Brain microvascular endothelial cell (primary cell): ENCODE measurements around the gene ATXN2L.

Experiments used
- DNase-seq: peaks from one replicate; pipeline ENCODE4 v3.0.0-alpha.2; 2020
- H3K27ac ChIP-seq: fragments of 250-450 bp; sonication (Bioruptor Pico); 2 replicates; pipeline ENCODE4 v1.5.1; 2020; ENCODE audit warnings: mild to moderate bottlenecking, moderate library complexity
- H3K27me3 ChIP-seq: fragments of 250-450 bp; sonication (Bioruptor Pico); replicated peaks from 2 replicates; pipeline ENCODE4 v1.5.1; 2020; ENCODE audit warnings: mild to moderate bottlenecking
- H3K36me3 ChIP-seq: fragments of 250-450 bp; sonication (Bioruptor Pico); replicated peaks from 2 replicates; pipeline ENCODE4 v1.5.1; 2020; ENCODE audit warnings: mild to moderate bottlenecking
- H3K4me3 ChIP-seq: 2 replicates; pipeline ENCODE4 v1.5.1; 2011; ENCODE audit warnings: low read depth, mild to moderate bottlenecking, control low read depth, low read length, moderate library complexity
- in situ Hi-C: cut with HindIII; loops from 2 replicates; pipeline ENCODE4 v1.10.0; 2017; ENCODE audit warnings: low sequenced_read_pairs, low pct_ligation_motif_present
- TF ChIP-seq, protein P1 (sequence below): IDR thresholded peaks from 2 replicates; pipeline ENCODE4 v1.5.1; 2011; ENCODE audit warnings: low read depth, mild to moderate bottlenecking, moderate library complexity, low read length, control low read depth, inconsistent platforms; ENCODE audit errors: missing control alignments

ATXN2L gene

DNA sequence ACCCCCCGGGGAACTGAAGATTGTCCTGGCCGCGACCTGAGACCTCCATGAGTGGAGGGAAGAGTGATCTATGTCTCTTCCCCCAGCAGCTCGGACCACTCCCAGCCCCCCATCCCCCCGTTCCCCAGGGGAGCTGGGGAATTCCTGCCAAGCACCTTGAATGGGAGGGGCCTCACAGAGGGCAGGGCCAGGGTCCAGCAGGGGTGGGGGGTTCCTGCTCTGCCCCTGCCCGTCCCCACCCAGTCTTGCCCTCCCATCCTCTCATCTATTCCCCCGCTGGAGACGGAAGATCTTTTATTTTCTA is 13.9 kb downstream of the ATXN2L start:
- TF ChIP-seq, protein P1, sequence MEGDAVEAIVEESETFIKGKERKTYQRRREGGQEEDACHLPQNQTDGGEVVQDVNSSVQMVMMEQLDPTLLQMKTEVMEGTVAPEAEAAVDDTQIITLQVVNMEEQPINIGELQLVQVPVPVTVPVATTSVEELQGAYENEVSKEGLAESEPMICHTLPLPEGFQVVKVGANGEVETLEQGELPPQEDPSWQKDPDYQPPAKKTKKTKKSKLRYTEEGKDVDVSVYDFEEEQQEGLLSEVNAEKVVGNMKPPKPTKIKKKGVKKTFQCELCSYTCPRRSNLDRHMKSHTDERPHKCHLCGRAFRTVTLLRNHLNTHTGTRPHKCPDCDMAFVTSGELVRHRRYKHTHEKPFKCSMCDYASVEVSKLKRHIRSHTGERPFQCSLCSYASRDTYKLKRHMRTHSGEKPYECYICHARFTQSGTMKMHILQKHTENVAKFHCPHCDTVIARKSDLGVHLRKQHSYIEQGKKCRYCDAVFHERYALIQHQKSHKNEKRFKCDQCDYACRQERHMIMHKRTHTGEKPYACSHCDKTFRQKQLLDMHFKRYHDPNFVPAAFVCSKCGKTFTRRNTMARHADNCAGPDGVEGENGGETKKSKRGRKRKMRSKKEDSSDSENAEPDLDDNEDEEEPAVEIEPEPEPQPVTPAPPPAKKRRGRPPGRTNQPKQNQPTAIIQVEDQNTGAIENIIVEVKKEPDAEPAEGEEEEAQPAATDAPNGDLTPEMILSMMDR, result no peak
- H3K27ac ChIP-seq, result no peak overlapping the region
- in situ Hi-C loops, result no loop called here
- DNase-seq, result no peak
- H3K36me3 ChIP-seq, result peaks cover 65% of the 10 kb centered on the region
- H3K27me3 ChIP-seq, result no peaks in the 10 kb centered on the region
- H3K4me3 ChIP-seq, result no peak overlapping the region

- no peaks in the 10 kb centered on the region for H3K27me3 ChIP-seq
- H3K4me3 ChIP-seq, result no peak overlapping the region
- DNase-seq, result no peak
- no peak overlapping the region for H3K27ac ChIP-seq
- in situ Hi-C loops, result no loop called here
- TF ChIP-seq, protein P1, result no peak
- H3K36me3 ChIP-seq, result peaks cover 67% of the 10 kb centered on the region
Measured at GRCh38 chr16:28837672-28838557, 15.1 kb downstream of the ATXN2L start.

DNA sequence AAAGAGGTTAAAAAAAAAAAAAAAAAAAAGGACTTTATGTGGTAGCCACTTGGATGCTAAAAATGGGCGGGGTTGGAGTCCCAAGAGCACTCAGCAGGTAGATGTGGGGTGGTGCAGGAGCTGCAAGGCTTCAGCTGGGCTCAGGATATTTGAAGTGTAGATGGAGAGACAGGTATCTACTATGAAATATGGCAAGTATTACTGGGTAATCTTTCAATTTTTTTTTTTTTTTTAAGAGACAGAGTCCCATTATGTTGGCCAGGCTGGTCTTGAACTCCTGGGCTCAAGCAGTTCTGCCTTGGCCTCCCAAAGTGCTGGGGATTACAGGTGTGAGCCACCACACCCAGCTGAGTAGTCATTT is 15.7 kb downstream of the ATXN2L start:
- Histone ChIP-seq H3K27me3 (no peaks in the 10 kb centered on the region), H3K36me3 (peaks cover 67% of the 10 kb centered on the region), H3K4me3 (no peak overlapping the region), H3K27ac (no peak overlapping the region)
- in situ Hi-C loops, result no loop called here
- TF ChIP-seq, protein P1, result no peak
- no peak for DNase-seq

DNA sequence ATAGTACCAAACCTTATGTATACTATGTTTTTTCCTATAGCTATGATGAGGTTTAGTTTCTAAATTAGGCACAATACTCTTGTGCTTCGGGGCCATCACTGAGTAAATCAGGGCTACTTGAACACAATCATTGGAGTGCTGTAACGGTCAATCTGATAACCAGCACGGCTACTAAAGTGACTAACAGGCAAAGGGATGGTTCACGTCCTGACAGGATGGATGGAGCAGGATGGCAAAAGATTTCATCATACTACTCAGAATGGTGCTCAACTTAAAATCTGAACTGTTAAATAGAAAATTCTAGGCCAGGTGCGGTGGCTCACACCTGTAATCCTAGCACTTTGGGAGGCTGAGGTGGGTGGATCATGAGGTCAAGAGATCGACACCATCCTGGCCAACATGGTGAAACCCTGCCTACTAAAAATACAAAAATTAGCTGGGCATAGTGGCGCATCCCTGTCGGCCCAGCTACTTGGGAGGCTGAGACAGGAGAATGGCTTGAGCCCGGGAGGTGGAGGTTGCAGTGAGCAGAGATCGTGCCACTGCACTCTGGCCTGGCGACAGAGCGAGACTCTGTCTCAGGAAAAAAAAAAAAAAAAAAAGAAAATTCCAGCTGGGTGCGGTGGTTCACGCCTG is 16.3 kb downstream of the ATXN2L start:
- H3K27me3 ChIP-seq, result no peaks in the 10 kb centered on the region
- peaks cover 67% of the 10 kb centered on the region for H3K36me3 ChIP-seq
- no peak overlapping the region for H3K4me3 ChIP-seq
- DNase-seq, result no peak
- in situ Hi-C loops, result no loop called here
- TF ChIP-seq, protein P1, result no peak
- H3K27ac ChIP-seq, result no peak overlapping the region

DNA sequence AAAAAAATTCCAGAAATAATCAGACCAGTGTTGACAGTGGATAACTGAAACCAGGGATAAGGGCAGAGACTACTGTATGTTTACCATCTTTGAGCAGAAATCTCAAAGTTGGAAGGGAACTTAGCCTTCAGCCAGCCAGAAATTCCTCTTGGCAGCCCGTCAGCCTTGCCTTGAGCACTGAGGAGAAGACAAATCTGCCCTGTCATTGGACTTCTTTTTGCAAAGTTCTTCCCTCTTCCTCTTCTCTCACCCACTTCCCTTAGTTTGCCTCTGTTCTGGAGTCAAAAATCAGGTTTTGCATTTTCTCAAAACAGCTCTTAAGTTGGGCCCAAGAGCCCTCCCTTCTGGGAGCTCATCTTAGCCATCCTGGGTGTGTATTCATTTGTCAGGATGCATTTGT is 17.1 kb downstream of the ATXN2L start:
- no peak for DNase-seq
- Histone ChIP-seq H3K36me3 (peaks cover 67% of the 10 kb centered on the region), H3K4me3 (no peak overlapping the region), H3K27me3 (no peaks in the 10 kb centered on the region), H3K27ac (no peak overlapping the region)
- TF ChIP-seq, protein P1, result no peak
- in situ Hi-C loops, result no loop called here
